COLO829 (cell line): Measurements from ENCODE around the gene OGFOD3.

Source experiments
- DNase-seq: peaks from one replicate; pipeline ENCODE4 v3.0.0; 2012; ENCODE audit warnings: low spot score

Gene OGFOD3

DNA sequence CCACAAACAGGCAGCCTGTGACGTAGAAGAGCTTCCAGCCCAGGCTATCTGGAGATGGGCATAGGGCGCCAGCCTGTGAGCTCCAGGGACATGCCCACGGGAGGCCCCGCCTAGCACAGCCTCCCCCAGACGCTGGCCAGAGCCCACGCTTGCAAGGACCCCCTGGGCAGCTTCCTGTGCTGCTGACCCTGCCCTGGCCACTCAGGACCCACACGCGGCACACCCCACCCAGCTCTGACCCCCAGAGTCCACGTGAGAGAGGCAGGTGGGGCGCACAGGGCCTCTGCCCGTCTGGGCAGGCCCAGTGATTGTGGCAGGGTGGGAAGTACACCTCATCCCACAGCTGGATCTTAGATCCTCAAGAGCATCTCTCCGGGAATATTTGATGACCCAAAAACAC is 28.3 kb upstream of the OGFOD3 start:
- no peak for DNase-seq

DNA sequence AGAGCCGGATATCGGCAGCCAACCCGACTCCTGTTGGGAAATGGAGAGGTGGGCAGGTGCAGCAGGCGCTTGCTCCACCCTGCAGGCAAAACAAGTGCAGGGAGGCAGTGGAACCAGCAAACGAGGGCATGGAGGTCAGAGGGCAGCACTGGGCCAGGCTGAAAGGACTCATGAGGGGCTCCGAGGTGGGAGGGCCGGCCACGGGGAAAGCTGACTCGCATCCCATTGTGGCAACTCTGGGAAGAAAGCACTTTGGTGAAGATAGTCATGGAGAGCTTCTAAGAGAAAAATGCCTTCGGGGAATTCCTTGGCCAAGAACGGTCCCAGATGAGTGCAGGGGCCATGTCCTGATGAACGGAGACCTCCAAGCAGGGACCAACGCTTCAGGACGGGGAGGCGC is 27.7 kb upstream of the OGFOD3 start:
- DNase-seq, result no peak

DNA sequence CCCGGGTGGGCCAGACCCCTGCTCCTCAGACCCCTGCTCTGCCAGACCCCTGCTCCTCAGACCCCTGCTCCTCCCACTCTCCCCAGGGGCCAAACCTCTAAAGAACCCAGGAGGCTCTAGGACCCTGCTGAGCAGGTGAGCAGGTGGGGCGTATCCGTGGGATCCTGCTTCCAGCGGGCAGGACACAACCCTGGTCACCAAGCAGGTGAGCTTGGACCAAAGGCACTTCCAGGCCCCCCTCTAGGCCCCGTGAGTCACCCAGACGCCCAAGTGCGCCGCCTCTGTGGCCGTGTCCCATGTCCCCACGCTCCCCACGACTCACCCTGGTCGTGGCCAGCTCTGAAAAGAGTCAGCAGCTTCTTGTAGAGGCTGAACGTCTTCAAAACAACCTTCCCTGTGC is 27.2 kb upstream of the OGFOD3 start:
- no peak for DNase-seq

DNA sequence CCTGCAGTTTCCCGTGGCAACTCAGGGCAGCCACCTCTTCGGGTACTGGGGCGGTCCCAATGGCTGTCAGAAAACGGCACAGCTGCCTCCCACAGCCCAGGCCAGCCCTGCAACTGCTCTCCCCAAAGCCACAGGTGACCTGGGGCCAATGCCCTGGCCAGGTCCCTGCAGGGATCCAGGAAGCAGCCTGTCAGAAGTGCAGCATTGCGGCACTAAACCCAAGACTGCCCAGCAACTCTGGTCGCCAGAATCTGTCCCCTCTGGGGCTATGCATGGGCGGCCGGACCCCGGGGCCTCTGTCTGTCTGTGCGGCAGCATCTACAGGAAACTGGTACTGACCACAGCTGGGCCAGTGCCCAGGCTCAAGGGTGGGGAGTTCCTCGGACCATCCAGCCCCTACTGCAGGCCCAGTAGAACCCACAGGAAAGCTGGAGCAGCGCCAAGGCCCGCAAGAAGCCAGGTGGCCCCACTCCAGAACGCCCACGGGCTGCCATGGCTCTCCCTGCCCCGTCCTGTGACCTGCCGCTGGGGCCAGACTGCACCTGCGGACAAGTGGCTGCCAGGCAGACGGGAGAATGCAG is 26.6 kb upstream of the OGFOD3 start:
- no peak for DNase-seq

DNA sequence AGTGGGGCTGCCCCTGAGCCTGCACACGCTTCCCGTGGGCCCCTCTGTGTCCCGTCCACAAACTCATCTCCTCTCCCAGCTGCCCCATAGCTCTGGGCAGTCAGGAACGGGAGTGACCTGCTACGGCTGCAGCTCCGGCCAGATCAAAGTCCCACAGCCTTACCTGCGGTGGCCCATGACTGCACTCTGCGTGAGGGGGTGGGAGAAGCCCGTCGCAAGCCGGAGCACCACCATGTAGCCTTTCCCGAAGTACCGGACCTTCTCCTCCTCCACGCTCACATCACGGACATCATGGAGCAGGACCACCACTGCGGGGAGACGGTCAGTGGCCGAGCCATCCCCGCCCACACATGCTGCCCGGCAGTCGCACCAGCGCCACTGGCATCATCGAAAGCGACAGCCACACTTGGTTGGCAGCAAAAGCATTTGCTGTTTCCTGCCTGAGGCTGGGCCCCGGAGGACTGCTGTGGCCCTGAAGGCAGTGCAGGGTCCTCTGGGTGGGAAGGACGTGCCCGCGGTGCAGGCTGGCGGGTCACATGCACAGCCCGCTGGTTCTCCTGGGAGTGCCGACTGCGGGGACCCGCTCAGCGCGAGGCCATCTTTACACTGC is 26.0 kb upstream of the OGFOD3 start:
- no peak for DNase-seq

DNA sequence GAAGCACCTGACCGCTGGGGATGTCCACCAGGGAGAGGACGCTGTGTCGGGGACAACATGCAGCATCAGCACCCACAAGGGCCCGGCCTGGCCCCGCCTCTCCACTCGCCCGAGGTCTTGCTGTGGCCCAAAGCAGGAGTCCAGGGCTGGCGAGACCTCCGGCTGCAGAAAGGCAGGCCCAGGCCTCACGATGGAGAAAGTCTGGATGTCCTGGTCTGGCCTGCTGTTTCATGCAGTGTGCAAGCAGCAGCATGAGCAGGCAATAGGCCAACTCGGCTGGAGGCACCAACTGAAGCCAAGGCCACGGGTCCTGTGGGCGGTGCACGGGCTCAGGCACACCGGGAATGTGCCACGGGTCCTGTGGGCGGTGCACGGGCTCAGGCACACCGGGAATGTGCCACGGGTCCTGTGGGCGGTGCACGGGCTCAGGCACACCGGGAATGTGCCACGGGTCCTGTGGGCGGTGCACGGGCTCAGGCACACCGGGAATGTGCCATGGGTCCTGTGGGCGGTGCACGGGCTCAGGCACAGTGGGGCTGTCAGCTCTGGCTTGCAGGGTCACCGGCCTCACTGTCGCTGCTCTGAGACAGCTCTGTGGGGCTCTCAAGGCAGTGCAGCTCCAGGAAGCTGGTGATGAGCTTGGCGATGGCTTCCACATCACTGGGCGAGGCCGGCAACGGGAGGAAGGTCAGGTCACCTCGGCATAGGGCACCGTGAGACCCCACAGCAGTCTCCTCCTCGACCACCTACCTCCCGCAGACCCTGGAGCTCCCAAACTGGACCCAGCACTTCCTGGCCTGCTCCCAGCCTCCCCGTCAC is 25.3 kb upstream of the OGFOD3 start:
- DNase-seq, result no peak

DNA sequence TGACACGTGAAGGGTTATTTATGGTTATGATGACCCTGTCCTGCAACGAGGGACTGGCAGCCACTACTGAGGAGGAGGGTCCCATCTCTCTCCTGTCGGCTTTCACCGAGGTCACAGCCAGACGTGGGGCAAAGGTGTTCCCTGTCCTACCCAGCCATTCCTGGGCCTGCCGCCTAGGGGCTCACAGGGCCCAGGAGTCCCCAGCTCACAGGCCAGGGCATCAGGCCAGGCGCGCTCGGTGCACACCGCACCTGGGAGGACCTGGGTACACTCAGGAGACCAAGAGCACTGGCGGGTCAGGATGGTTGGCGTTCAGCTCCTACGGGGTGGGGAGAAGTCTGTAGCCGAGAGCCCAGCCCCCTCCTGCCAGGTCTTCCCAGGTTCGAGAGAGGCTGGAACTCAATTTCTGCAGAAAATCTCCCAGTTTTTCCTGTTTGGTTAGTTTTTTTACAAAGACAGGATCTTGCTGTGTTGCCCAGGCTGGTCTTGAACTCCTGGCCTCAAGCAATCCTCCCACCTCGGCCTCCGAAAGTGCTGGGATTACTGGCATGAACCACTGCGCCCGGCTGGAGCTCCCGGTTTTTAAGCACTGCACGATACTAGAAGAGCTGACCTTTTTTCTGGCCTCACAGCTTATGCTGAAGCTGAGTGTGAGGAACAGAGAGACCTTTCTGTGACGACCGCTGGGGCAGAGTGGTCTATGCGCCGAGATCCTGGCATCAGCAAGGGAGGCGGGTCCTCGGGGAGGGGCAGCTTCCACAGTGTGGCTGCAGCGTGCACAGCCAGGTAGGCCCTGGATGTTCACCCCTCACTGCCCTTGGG is 24.5 kb upstream of the OGFOD3 start:
- DNase-seq, result no peak

DNA sequence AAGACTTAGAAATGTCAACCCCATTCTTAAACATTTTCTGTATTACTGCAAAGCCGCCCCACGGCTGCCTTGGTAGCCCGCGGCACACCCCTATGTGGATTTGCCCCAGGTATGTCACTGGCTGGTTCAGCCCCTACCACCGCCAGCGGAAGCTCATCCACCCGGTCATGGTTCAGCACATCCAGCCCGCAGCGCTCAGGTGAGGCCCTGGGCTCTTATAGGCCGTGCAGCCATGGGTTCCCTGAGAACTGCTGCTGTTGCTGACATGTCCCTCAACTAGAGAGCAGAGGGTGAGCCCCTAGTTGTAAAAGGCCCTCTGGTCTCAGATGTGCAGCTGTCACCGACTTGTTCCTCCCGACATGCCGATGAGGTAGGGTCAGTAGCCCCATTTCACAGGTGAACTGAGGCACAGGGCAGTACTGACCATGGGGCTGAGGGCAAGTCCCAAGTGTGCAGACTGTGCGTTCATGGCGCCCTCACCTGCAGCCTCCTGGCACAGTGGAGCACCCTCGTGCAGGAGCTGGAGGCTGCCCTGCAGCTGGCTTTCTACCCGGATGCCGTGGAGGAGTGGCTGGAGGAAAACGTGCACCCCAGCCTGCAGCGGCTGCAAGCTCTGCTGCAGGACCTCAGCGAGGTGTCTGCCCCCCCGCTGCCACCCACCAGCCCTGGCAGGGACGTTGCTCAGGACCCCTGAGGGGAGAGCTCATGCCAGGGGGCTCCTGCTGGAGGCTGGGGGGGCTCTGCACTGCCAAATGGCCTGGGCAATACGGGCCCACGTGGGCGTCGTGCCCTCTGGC is 23.5 kb upstream of the OGFOD3 start:
- DNase-seq, result no peak

DNA sequence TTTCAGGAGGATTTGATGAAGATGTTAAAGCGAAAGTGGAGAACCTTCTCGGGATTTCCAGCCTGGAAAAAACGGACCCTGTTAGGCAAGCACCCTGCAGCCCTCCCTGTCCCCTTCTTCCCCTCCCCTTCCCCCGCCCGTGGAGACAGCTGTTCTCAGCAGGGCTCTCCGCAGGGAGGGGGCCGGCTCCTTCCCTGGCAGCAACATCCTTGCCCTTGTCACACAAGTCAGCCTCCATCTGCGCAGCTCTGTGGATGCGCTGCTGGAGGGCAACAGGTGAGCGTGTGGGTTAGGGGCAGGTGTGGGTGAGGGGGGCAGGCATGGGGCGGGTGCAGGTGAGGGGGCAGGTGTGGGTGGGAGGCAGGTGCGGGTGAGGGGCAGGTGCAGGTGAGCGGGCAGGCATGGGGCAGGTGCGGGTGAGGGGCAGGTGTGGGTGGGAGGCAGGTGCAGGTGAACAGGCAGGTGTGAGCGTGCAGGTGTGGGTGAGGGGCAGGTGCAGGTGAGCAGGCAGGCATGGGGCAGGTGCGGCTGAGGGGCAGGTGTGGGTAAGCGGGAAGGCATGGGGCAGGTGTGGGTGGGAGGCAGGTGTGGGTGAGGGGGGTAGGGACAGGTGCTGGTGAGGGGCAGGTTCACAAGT is 22.7 kb upstream of the OGFOD3 start:
- no peak for DNase-seq

DNA sequence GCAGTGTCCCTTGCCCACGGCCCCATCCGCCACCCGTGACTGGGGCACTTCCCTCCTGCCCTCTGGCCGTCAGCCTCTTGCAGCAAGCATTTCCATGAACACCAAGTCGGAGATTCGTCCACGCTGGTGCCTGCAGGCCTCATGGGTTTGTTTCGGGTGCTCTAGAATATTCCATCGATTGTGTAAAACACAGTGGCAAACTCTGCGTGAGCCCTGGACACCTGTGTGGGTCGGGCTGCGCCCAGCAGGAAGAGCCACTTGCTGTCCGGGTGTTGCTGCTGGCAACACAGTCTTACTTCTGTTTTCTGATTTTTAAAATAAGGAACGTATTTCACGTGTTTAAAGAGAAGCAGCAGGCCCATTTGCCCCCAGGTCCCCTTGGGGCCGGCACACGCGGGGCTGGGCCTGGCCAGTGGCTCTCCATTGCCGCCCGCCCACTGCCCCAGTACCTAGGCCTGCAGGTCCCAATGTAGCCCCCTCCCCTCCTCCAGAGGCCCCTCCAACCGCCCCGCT is 22.1 kb upstream of the OGFOD3 start:
- no peak for DNase-seq

DNA sequence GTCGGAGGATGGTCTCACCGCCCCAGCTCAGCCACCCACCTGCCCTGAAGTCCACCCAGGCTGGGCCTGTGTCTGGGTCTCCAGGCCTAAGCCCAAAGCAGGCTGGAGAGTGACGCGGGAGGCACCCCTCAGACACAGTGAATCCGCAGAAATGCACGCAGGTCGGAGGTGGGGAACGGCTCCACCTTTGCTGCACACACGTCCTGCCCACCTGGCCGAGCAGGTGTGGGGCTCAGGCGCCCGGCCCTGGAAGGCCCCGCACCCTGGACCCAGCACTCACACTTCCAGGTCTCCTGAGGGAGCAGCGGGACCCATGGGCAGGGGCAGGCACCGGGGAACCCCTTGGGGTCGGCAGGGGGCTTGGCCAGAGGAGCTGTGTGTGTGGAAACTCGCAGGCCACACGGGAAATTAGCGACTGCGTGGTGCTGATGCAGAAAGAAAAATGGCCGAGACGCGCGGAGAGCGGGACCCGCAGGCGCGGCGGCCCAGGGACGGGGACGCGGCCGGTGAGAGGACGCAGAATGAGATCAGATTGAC is 21.5 kb upstream of the OGFOD3 start:
- DNase-seq, result no peak

DNA sequence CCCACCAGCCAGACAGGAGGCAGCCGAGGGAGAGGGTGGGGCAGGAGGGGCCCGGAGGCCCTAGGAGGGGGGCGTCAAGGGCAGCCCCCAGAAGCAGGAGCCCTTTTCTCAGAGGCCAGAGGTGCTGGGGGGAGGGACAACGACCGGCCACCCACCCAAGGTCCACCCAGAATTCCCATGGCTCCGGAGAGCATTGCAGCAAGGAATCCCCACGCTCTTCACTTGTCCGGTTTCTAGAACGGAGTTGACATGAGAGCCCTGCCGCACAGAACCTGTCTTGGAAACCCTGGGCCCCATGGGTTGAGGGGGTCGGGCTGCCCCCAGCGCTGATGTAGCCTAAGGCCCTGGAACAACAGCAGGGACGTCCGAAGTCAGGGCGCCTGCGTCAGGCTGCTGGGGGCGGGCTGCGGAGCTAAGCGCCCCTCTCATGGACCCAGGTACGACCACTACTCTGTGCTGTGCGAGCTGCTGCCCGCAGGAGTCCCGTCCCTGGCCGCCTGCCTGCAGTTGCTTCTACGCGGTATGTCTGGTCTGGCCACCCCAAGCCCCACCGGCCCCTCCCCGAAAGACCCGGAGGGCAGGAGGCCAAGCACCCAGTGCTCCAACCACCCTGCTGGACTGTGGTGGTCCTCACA is 20.9 kb upstream of the OGFOD3 start:
- no peak for DNase-seq

DNA sequence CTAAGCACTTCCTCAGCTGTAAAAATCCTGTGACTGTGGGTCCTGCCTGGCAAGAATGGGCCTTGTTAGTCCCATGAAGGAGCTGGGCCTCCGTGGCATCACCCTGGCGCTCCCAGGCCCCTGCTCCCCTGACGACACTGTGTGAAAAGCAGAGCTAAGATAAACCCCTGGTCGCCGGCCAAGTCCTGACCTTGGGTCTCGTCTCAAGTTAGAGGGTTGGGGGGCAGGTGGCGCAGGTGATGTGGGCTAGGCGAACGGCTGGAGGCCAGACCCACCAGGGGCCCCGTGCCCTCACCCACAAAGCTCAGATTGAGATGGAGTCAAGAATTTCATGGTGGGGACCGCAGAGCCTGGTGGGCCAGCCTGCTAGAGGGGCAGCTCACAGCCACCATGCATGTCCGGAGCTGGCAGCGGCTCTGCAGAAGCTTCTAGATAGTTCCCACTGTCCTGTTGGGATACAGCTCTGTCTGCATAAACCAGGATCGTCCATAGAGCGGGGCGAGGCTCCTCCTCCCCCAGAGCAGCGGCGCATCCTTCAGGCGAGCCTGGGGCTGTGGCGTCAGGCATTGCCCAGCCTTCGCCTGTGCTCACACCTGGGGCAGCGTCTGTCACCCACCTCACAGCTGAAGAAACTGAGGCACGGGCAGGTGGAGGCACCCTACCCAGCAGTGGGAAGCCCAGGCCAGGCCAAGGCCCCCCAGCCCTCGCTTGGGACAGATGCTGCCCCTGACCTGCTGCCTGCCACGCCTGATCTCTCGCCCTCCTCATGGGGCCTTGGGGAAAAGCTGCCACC is 20.2 kb upstream of the OGFOD3 start:
- DNase-seq, result no peak

DNA sequence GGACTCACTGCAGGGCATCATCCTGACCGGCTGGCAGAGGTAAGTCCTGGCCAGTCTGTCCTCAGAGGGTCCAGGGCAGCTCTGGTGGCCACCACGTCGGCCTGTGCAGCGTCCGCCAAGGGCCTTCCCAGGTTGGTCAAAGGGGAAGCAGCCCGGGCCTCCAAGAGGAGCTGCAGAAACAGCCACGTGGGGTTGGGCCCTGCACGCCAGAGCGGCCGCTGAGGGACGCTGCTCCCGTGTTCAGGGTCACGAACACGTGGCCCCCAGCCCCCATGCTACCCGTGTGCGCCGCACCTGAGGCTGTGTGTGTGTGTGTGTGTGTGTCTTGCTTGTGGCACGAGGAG is 18.9 kb upstream of the OGFOD3 start:
- DNase-seq, result no peak

DNA sequence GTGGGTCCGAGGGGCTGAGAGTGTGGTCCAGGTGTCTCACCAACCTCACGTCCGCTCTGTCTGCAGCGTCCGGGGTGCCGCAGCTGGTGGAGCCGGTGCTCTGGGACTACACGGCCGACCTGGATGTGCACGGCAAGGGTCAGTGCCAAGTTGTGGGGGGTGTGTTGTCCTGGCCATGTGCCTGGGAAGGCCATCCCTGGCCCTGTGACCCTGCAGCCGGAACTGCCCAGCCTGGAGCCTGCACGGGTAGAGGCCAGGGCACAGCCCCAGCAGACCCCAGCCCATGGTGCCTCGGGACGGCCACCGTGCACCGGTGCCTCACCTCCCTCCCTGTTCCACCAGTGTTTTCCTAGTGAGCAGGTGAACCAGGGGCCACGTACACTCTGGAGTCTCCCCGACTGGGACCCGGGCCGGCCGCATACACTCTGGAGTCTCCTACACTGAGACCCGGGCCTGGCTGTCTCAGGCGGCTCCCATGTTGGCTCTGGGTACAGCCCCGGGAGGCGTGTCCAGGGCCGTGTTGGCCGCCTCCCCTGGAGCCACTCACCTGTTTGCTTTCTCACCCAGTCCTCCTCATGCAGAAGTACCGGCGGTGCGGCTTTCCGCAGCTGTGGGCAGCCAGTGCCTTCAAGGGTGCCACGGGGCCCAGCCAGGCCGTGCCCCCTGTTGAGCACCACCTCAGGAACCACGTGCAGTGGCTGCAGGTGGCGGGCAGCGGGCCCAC is 18.4 kb upstream of the OGFOD3 start:
- no peak for DNase-seq

DNA sequence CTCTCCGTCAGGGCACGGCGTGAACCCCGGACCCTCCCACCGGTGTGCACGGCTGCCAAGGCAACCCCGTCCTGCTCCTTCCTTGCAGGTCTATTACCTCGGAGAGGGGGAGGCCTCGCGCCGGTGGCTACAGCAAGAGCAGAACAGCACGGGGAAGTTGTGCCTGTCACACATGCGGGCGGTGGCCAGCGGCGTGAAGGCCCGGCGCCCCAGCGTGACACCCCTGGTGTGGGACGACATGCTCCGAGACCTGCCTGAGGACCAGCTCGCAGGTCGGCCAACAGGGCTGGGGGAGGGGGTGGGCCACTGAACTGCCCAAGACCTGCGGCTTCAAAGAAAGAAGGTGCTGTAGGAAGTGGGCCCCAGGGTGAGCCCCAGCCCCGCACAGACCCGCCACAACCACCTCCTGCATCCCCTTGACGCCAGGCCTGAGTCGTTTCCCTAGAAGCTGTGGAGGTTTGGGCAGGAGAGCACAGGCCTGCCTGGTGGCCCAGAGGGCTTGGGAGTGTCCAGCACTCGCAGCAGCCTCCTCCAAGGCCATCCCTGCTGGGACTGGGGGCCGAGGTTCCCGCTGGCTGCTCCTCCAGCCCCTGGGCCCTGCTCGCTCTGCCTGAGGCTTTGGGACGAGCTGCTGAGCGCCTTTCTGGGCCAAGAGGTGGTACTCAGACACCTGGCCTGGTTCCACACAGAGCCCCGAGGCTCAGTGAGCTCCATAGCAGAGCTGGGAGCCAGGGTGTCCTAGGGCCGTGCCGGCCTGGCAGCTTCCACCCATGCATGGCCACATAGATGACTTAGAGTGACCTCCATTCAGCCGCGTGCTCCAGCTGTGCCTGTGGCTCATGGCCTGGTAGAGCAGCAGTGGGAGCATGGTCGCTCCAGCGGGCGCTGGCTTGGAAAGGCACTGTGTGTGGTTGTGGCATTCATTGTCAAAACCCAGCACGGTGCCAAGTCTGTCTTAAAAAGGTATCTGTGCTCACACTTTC is 17.5 kb upstream of the OGFOD3 start:
- DNase-seq, result no peak

DNA sequence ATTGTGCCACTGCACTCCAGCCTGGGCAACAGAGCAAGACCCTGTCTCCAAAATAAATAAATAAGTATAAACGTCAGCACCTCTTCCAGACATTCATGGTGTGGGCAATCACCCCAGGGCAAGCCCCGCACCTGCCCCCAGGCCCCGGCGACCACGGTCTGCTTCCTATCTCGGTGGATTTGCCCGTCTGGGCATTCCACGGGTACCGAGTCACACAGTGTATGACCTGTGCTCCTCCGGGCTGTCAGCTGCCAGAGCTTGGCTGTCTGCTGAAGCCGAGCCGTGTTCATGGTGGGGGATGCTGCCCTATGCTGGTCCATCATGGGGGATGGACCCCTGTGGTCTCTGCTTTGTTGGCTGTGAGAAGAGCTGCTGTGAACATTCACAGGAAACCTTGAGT is 16.7 kb upstream of the OGFOD3 start:
- no peak for DNase-seq

DNA sequence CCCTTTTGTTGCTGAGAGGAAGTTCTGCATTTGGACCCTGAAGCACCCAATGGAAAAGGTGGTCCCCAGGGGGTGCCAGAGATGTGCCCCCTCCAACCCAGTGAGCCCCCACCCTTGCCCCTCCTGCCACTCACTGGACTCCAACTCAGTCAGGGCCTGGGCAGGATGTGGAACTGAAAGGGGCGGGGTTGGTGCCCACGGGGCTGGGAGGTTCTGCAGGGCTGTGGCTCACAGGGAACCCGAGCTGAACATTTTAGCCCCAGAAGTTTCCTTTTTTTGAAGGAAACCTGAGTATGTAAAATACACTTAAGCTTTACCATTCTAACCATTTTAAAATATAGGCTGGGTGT is 15.8 kb upstream of the OGFOD3 start:
- DNase-seq, result no peak
